ENCODE measurements around the gene ANKRD13A. TPM values are rescaled to one million over a fixed set of nuclear protein-coding genes. Genes with fewer than 3 reads are reported as not detected.
A peak's percentile ranks its signal among the peaks of the same experiment; 100 is the strongest.

Gene ANKRD13A
- total and polyA plus RNA-seq, 7 experiments from 2014 or later: 33.4 to 82.8 (median 65.6) TPM

DNA sequence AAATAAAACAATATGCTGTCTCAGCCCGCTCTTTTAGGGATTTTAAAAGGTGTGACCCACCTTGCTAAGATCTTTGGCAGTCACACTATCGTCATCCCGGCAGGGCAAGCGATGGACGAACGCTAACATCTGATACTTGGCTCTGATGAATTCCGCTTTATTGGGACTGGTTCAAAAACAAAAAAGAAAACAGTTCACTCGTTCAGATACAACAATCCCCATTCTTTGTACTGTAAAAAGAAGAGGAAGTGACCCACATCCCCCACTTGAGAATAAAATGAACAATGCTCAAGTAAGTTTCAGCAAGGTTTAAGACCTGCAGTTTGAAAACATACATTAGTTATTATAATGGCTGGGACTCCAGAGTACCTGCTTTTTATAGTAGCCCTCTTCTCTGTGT lies 10.3 kb upstream of the ANKRD13A start:
- no peak overlapping the region for H3K4me3 Mint-ChIP-seq
- Histone ChIP-seq H3K4me3 (ENCODE audit: low read length) (no peak overlapping the region), H3K27me3 (ENCODE audit: control insufficient read depth in 2 of 2, insufficient read depth in 2 of 2, low read length in 2 of 2) (no peaks in the 10 kb centered on the region), H3K27ac (ENCODE audit: low read depth, low read length) (no peak overlapping the region), H3K4me1 (ENCODE audit: control insufficient read depth in 2 of 2, insufficient read depth in 2 of 2, low read length in 2 of 2) (peaks cover 9 to 13% of the 10 kb centered on the region in 2 donors), H3K9me3 (ENCODE audit: control insufficient read depth in 2 of 3, low read length in 3 of 3) (no peaks in the 10 kb centered on the region), H3K36me3 (ENCODE audit: control insufficient read depth in 2 of 3, insufficient read depth in 3 of 3, low read length in 3 of 3) (peaks cover 26 to 59% (median 28%) of the 10 kb centered on the region in 3 experiments)
- intact Hi-C loops (cut with micrococcal nuclease): no loop called here
- DNase-seq: no peak
- peak overlapping the region in 3 of 9 donors; percentile 41 to 72 (median 53) for H3K27ac Mint-ChIP-seq
- ATAC-seq: no peak
- H3K36me3 Mint-ChIP-seq: peaks cover 9 to 35% (median 25%) of the 10 kb centered on the region in 5 donors
- H3K4me1 Mint-ChIP-seq: peaks cover 20 to 54% (median 38%) of the 10 kb centered on the region in 7 donors
- no peaks in the 10 kb centered on the region for H3K9me3 Mint-ChIP-seq
- H3K27me3 Mint-ChIP-seq: no peaks in the 10 kb centered on the region
- POLR2A ChIA-PET: no interaction called here
- CTCF ChIA-PET: interaction anchor here (0.6 kb wide), 1 partner anchor 1347 kb away, joined by 3 read pairs; no protein-coding TSS in a partner anchor

DNA sequence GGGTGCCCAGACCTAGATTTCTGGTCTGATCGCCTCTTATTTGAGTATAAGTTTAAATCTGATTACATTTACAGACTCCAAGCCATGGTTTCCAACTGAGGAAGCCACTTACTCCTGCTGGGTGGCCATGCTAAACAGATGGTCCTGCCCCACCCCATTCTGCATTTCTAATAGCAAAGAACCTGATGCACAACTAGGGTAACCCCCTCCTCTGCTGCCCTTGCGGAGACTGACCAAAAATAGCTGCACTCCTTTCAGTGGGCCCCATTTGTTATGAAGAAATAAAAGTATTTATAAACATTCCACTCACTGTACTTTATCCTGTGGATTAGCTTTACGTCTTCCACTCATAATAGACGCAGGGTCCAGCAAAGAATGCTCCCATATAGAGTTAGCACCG lies 9.8 kb upstream of the ANKRD13A start:
- no peaks in the 10 kb centered on the region for H3K27me3 ChIP-seq (ENCODE audit: control insufficient read depth in 2 of 2, insufficient read depth in 2 of 2, low read length in 2 of 2)
- no peaks in the 10 kb centered on the region for H3K27me3 Mint-ChIP-seq
- H3K4me1 Mint-ChIP-seq: peaks cover 25 to 56% (median 43%) of the 10 kb centered on the region in 7 donors
- no peak overlapping the region for H3K4me3 ChIP-seq (ENCODE audit: low read length)
- H3K9me3 ChIP-seq (ENCODE audit: control insufficient read depth in 2 of 3, low read length in 3 of 3): no peaks in the 10 kb centered on the region
- no peak overlapping the region for H3K4me3 Mint-ChIP-seq
- H3K4me1 ChIP-seq (ENCODE audit: control insufficient read depth in 2 of 2, insufficient read depth in 2 of 2, low read length in 2 of 2): peaks cover 9 to 18% of the 10 kb centered on the region in 2 donors
- no peak overlapping the region for H3K27ac ChIP-seq (ENCODE audit: low read depth, low read length)
- CTCF ChIA-PET: no interaction called here
- H3K36me3 Mint-ChIP-seq: peaks cover 9 to 35% (median 25%) of the 10 kb centered on the region in 5 donors
- no peaks in the 10 kb centered on the region for H3K9me3 Mint-ChIP-seq
- peaks cover 24 to 56% (median 27%) of the 10 kb centered on the region in 3 experiments for H3K36me3 ChIP-seq (ENCODE audit: control insufficient read depth in 2 of 3, insufficient read depth in 3 of 3, low read length in 3 of 3)
- POLR2A ChIA-PET: interaction anchor here (0.7 kb wide), 1 partner anchor 89 kb away, joined by 3 read pairs; no protein-coding TSS in a partner anchor
- H3K27ac Mint-ChIP-seq: peak overlapping the region in 1 of 9 donors; percentile 72
- no peak for DNase-seq
- intact Hi-C loops (cut with micrococcal nuclease): no loop called here
- no peak for ATAC-seq

DNA sequence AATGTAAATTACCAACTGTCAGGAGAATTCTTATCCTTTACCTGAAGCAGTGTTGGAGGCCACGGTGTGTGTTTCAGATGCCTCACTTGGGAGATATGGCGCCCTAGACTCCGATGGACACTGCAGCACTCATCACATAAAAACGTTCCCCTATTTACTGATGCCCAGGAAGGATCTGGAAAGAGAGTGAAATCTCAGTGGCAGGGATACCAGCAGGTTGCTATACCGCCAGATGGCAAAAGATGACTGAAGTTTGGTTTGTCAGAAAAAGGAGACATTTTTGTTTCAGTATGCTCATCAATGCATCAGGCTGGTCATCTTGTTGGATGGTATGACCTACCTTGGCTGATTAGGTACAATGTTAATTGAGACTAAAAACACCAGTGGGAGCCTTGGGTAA lies 7.6 kb upstream of the ANKRD13A start:
- no peaks in the 10 kb centered on the region for H3K27me3 Mint-ChIP-seq
- H3K4me3 ChIP-seq (ENCODE audit: low read length): no peak overlapping the region
- ATAC-seq (no peak), DNase-seq (no peak)
- H3K27ac ChIP-seq (ENCODE audit: low read depth, low read length): no peak overlapping the region
- peaks cover 4 to 30% (median 17%) of the 10 kb centered on the region in 5 donors for H3K36me3 Mint-ChIP-seq
- H3K36me3 ChIP-seq (ENCODE audit: control insufficient read depth in 2 of 3, insufficient read depth in 3 of 3, low read length in 3 of 3): peaks cover 21 to 40% (median 27%) of the 10 kb centered on the region in 3 experiments
- ChIA-PET POLR2A (interaction anchor here (0.7 kb wide), 1 partner anchor 187 kb away, joined by 3 read pairs; no protein-coding TSS in a partner anchor), CTCF (interaction anchor here (0.9 kb wide), 1 partner anchor 12 kb away, joined by 3 read pairs; no protein-coding TSS in a partner anchor)
- H3K27me3 ChIP-seq (ENCODE audit: control insufficient read depth in 2 of 2, insufficient read depth in 2 of 2, low read length in 2 of 2): no peaks in the 10 kb centered on the region
- intact Hi-C loops (cut with micrococcal nuclease): loop anchor here (10.0 kb wide), 3 partner anchors 277 to 1257 kb away; partner anchors contain the start of genes CORO1C (in 1 of the 2), FAM222A (in 1 of the 2), MMAB (in 1 of the 2) and MVK (in 1 of the 2)
- peak overlapping the region in 1 of 10 donors; percentile 25 for H3K4me3 Mint-ChIP-seq
- no peaks in the 10 kb centered on the region for H3K9me3 Mint-ChIP-seq
- H3K9me3 ChIP-seq (ENCODE audit: control insufficient read depth in 2 of 3, low read length in 3 of 3): no peaks in the 10 kb centered on the region
- peaks cover 9 to 18% of the 10 kb centered on the region in 2 donors for H3K4me1 ChIP-seq (ENCODE audit: control insufficient read depth in 2 of 2, insufficient read depth in 2 of 2, low read length in 2 of 2)
- peaks cover 27 to 66% (median 53%) of the 10 kb centered on the region in 7 donors for H3K4me1 Mint-ChIP-seq
- H3K27ac Mint-ChIP-seq: peak overlapping the region in 5 of 9 donors; percentile 17 to 48 (median 31)

DNA sequence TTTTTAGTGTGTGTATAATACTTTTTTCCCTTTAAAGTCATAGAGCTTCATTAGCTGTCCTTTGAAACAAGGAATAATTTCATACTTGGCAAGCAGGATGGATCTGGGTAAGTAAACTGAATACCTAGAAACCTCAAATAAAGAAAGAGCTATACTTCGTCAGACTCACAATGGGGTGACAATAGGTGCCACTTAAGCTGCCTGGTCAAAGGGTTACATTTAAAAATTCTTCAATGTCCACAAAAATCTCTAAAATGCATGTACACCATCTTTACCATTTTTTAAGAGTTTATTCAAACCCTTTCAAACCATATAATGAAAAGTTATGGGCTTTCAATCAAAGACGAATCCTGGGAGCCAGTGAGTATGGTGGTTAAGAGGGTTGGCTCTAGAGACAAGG lies 6.1 kb upstream of the ANKRD13A start:
- H3K9me3 Mint-ChIP-seq: no peaks in the 10 kb centered on the region
- peak overlapping the region in 8 of 10 donors; percentile 54 to 100 (median 96) for H3K4me3 Mint-ChIP-seq
- Histone ChIP-seq H3K27me3 (ENCODE audit: control insufficient read depth in 2 of 2, insufficient read depth in 2 of 2, low read length in 2 of 2) (no peaks in the 10 kb centered on the region), H3K27ac (ENCODE audit: low read depth, low read length) (no peak overlapping the region), H3K4me3 (ENCODE audit: low read length) (no peak overlapping the region), H3K36me3 (ENCODE audit: control insufficient read depth in 2 of 3, insufficient read depth in 3 of 3, low read length in 3 of 3) (peaks cover 16 to 33% (median 19%) of the 10 kb centered on the region in 3 experiments), H3K9me3 (ENCODE audit: control insufficient read depth in 2 of 3, low read length in 3 of 3) (no peaks in the 10 kb centered on the region), H3K4me1 (ENCODE audit: control insufficient read depth in 2 of 2, insufficient read depth in 2 of 2, low read length in 2 of 2) (peaks cover 9 to 19% of the 10 kb centered on the region in 2 donors)
- ChIA-PET POLR2A (interaction anchor here (0.7 kb wide), 1 partner anchor 18 kb away, joined by 3 read pairs; no protein-coding TSS in a partner anchor), CTCF (interaction anchor here (0.6 kb wide), 1 partner anchor 256 kb away, joined by 4 read pairs; no protein-coding TSS in a partner anchor)
- peaks cover under 1 to 25% (median 12%) of the 10 kb centered on the region in 5 donors for H3K36me3 Mint-ChIP-seq
- DNase-seq: no peak
- no peak for ATAC-seq
- intact Hi-C loops (cut with micrococcal nuclease): loop anchor here (10.0 kb wide), 3 partner anchors 278 to 1258 kb away; partner anchors contain the start of genes CORO1C (in 1 of the 2), FAM222A (in 1 of the 2), MMAB (in 1 of the 2) and MVK (in 1 of the 2)
- H3K27ac Mint-ChIP-seq: peak overlapping the region in 6 of 9 donors; percentile 38 to 99 (median 69)
- H3K4me1 Mint-ChIP-seq: peaks cover 37 to 76% (median 59%) of the 10 kb centered on the region in 7 donors
- H3K27me3 Mint-ChIP-seq: no peaks in the 10 kb centered on the region

DNA sequence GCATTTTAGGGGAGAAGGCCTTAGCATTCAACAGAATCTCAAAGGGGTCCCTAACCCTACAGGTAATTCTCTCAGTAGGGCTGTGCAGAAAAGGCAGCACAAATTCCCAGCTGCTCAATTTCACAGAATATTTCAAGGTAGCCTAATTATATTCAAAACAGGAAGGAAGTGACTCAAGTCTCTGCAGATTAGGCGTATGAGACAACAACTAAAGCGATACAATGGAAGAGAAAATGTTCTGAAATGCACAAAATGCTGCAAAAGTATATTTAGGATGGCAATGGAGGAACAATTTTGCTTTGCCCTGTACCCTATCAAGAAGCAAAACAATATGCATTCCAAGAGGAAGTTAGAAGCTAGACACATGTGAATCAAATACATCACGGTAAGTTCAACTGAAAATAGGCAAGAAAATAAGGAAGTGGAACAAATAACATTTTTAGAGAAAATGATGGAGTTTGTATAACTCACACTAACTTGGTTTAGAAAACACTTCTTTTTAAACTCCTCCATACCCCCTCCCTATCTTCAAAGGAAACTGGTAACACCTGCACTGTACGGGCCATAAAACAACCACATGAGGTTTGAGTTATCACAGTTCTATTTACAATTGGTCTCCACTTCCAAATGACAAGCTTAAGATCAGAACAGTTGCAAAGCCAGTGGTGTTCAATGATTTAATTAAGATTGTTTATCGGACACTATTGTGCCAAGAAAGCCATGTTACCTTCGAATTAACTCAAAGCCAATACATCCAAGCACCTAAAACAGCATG lies 4.6 kb upstream of the ANKRD13A start:
- peak in 6 of 9 donors; percentile 23 to 34 (median 28) for DNase-seq
- peaks cover 7 to 18% (median 8%) of the 10 kb centered on the region in 3 experiments for H3K36me3 ChIP-seq (ENCODE audit: control insufficient read depth in 2 of 3, insufficient read depth in 3 of 3, low read length in 3 of 3)
- H3K4me1 ChIP-seq (ENCODE audit: control insufficient read depth in 2 of 2, insufficient read depth in 2 of 2, low read length in 2 of 2): peaks cover 15 to 25% of the 10 kb centered on the region in 2 donors
- CTCF ChIA-PET: interaction anchor here (0.6 to 0.7 kb wide), 4 partner anchors 8 to 1621 kb away, joined by 3 to 4 read pairs (median 4); no protein-coding TSS in a partner anchor
- H3K4me3 Mint-ChIP-seq: peak overlapping the region; percentile 87 to 100 (median 96)
- ATAC-seq: no peak
- no peaks in the 10 kb centered on the region for H3K27me3 Mint-ChIP-seq
- peaks cover 38 to 79% (median 67%) of the 10 kb centered on the region in 7 donors for H3K4me1 Mint-ChIP-seq
- H3K36me3 Mint-ChIP-seq: peaks cover 0 to 20% (median 4%) of the 10 kb centered on the region in 5 donors
- no peaks in the 10 kb centered on the region for H3K27me3 ChIP-seq (ENCODE audit: control insufficient read depth in 2 of 2, insufficient read depth in 2 of 2, low read length in 2 of 2)
- no peaks in the 10 kb centered on the region for H3K9me3 Mint-ChIP-seq
- H3K4me3 ChIP-seq (ENCODE audit: low read length): peak overlapping the region; percentile 86
- peak overlapping the region; percentile 84 for H3K27ac ChIP-seq (ENCODE audit: low read depth, low read length)
- no peaks in the 10 kb centered on the region for H3K9me3 ChIP-seq (ENCODE audit: control insufficient read depth in 2 of 3, low read length in 3 of 3)
- H3K27ac Mint-ChIP-seq: peak overlapping the region; percentile 80 to 99 (median 92)
- intact Hi-C loops (cut with micrococcal nuclease): loop anchor here (1.0 to 10.0 kb wide), 15 partner anchors 13 to 1432 kb away; partner anchors contain the start of genes ATP2A2 (in 1 of the 2), CORO1C (in 1 of the 2), FAM216A (in 1 of the 2) and FAM222A (in 1 of the 2)
- POLR2A ChIA-PET: interaction anchor here (0.6 to 1.5 kb wide), 7 partner anchors 11 to 107 kb away, joined by 3 to 6 read pairs (median 3); no protein-coding TSS in a partner anchor

DNA sequence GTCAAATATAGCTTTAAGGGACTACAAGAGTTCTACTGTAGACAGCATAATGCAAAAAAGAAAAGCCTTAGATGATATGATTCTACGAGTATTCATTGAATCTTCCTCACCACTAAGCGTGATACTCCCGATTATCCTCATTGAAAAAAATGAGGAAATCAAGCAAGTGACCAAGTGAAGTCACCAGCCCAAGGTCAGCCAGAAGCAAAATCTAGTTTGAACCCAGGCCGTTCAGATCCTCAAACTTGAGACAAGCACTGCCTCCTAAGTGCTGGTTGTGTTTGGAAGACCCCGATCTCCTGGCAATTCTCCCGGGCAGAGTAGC lies 3.9 kb upstream of the ANKRD13A start:
- CTCF ChIA-PET: no interaction called here
- H3K4me1 Mint-ChIP-seq: peaks cover 40 to 75% (median 68%) of the 10 kb centered on the region in 7 donors
- ATAC-seq (no peak), DNase-seq (no peak)
- peak overlapping the region; percentile 87 to 100 (median 96) for H3K4me3 Mint-ChIP-seq
- H3K36me3 ChIP-seq (ENCODE audit: control insufficient read depth in 2 of 3, insufficient read depth in 3 of 3, low read length in 3 of 3): peaks cover under 1 to 11% (median 4%) of the 10 kb centered on the region in 3 experiments
- H3K4me1 ChIP-seq (ENCODE audit: control insufficient read depth in 2 of 2, insufficient read depth in 2 of 2, low read length in 2 of 2): peaks cover 18 to 28% of the 10 kb centered on the region in 2 donors
- H3K27ac ChIP-seq (ENCODE audit: low read depth, low read length): peak overlapping the region; percentile 84
- peak overlapping the region; percentile 86 for H3K4me3 ChIP-seq (ENCODE audit: low read length)
- peaks cover 0 to 17% (median 4%) of the 10 kb centered on the region in 5 donors for H3K36me3 Mint-ChIP-seq
- H3K9me3 ChIP-seq (ENCODE audit: control insufficient read depth in 2 of 3, low read length in 3 of 3): no peaks in the 10 kb centered on the region
- H3K9me3 Mint-ChIP-seq: no peaks in the 10 kb centered on the region
- no peaks in the 10 kb centered on the region for H3K27me3 Mint-ChIP-seq
- POLR2A ChIA-PET: interaction anchor here (1.2 to 1.5 kb wide), 3 partner anchors 18 to 53 kb away, joined by 3 read pairs; no protein-coding TSS in a partner anchor
- intact Hi-C loops (cut with micrococcal nuclease): loop anchor here (2.0 to 10.0 kb wide), 13 partner anchors 15 to 1433 kb away; partner anchors contain the start of genes ATP2A2 (in 1 of the 2), CORO1C (in 1 of the 2), FAM216A (in 1 of the 2) and FAM222A (in 1 of the 2)
- H3K27ac Mint-ChIP-seq: peak overlapping the region; percentile 80 to 99 (median 92)
- H3K27me3 ChIP-seq (ENCODE audit: control insufficient read depth in 2 of 2, insufficient read depth in 2 of 2, low read length in 2 of 2): no peaks in the 10 kb centered on the region
